ENCODE data around the gene ERVFRD-1. TPM values are rescaled to one million over a fixed set of nuclear protein-coding genes. Genes with fewer than 3 reads are reported as not detected.

Gene ERVFRD-1
- polyA plus RNA-seq (2013, experiment 1 of 2): not detected
- not detected for polyA plus RNA-seq (2013, experiment 2 of 2)

DNA sequence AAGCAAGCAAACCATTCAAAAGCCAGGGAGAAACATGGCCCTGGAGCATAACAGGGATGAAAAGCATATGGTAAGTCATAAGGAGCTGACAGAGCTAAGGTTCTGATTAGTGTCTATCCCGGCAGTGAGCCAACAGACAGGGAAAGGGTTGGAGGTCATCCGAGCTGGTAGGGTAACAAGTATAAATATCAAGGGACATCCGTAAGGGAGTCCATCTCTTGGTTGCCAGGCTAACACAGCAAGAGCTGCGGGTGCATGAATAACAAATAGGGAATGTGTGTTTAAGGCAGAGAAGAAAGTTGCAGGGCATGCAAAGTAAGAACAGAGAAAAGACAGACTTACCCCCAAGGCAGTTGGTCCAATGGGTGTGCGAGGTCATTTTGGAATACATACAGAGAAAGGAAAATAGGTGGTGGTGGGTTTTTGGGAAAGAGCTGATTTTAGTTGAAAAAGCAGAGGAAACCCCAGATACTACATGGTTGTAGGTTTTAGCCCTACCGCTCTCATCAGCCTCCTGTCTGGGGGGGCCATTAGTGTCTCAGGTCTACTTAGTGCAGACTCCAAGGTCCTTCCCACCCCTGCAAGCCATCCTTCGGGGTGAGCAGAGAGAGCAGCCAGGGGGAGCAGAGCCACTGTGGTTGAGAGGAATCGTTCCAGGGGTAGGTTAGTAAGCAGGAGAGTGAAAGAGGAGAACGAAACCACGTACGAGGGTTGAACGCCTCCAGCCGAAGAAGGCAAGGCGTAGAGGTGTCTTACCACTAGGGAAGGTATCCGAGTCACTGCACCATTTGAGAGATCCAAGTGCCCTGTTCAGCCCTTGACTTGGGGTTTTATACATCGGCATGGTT is at the start of gene ERVFRD-1:
ERVFRD-1 (minus strand) TSS at position 805 of the 848 bp plus-strand sequence. CDS start 6,415 bp downstream, outside the sequence.
- Histone ChIP-seq H3K4me3 (ENCODE audit: low read length) (no peak within 1 kb of the TSS), H3K27ac (ENCODE audit: low read depth, low read length) (no peak within 1 kb of the TSS), H3K27me3 (ENCODE audit: insufficient read depth, low read length) (no peaks in the 10 kb centered on the region), H3K9me3 (ENCODE audit: insufficient read depth, low read depth, low read length) (no peaks in the 10 kb centered on the region), H3K36me3 (ENCODE audit: insufficient read depth, low read length) (no peaks in the 10 kb centered on the region), H3K9ac (ENCODE audit: low read depth, low read length) (no peak within 1 kb of the TSS), H3K4me1 (ENCODE audit: insufficient read depth, low read length) (peaks cover 21% of the 10 kb centered on the region; the same call in 1 of the 2 replicates)
- 91% methylated on average over 16 of the region's 16 CpGs for WGBS

DNA sequence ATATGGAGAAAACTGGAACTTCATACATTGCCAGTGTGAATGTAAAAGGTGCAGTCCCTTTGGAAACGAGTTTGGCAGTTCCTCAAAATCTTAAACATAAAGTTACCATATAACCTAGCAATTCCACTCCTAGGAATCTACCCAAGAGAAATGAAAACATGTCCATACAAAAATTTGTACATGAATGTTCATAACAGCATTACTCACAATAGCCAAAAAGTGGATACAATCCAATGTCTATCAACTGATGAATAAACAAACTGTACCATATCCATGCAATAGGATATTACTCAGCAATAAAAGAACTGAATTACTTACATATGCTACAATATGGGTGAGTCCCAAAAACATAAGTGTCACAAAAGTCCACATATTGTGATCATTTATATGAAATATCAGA is 48.7 kb upstream of the ERVFRD-1 start:
- H3K27ac ChIP-seq (ENCODE audit: low read depth, low read length): no peak overlapping the region
- WGBS: 82% methylated on average over 1 of the region's 1 CpG
- peaks cover 15% of the 10 kb centered on the region; the same call in 1 of the 2 replicates for H3K4me1 ChIP-seq (ENCODE audit: insufficient read depth, low read length)
- H3K27me3 ChIP-seq (ENCODE audit: insufficient read depth, low read length): no peaks in the 10 kb centered on the region
- no peak overlapping the region for H3K9ac ChIP-seq (ENCODE audit: low read depth, low read length)
- no peak overlapping the region for H3K4me3 ChIP-seq (ENCODE audit: low read length)
- H3K36me3 ChIP-seq (ENCODE audit: insufficient read depth, low read length): no peaks in the 10 kb centered on the region
- no peaks in the 10 kb centered on the region for H3K9me3 ChIP-seq (ENCODE audit: insufficient read depth, low read depth, low read length)

DNA sequence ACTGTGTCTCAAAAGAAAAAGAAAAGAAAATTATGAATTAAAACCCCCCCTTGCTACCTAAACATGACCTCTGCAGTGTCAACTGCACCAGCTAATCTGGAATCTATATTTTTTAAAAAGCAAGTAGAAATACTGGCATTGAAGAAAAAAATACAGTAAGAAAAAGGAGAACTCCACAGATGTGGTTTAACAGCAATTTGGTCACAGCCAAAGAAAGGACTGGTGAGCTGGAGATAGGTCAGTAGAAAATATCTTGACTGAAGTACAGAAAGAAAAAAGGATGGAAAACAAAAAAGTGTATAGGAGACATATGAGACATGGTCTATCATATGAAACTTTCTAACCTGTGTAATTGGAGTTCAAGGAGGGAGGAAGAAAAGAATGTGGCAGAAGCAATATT is 44.1 kb upstream of the ERVFRD-1 start:
- Histone ChIP-seq H3K36me3 (ENCODE audit: insufficient read depth, low read length) (no peaks in the 10 kb centered on the region), H3K4me1 (ENCODE audit: insufficient read depth, low read length) (peaks cover 20% of the 10 kb centered on the region), H3K27me3 (ENCODE audit: insufficient read depth, low read length) (no peaks in the 10 kb centered on the region), H3K4me3 (ENCODE audit: low read length) (no peak overlapping the region), H3K27ac (ENCODE audit: low read depth, low read length) (no peak overlapping the region), H3K9me3 (ENCODE audit: insufficient read depth, low read depth, low read length) (no peaks in the 10 kb centered on the region), H3K9ac (ENCODE audit: low read depth, low read length) (no peak overlapping the region)

DNA sequence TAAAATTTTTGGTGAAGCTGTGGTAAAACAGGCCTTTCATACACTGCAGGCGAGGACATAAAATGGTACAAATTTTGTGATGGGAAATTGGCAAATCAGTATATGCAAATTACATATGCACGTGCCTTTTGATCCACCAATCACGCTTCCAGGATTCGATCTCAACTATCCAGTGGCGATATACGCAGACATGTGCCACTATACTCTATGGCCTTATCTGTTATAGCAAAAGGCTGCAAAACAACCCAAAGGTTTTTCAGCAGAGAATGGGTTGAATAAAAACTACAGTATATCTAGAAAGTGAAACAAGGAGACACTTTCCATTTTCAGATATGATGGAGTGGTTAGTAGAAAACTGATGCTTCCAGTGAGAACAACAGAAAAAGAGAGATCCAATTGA is 41.9 kb upstream of the ERVFRD-1 start:
- no peaks in the 10 kb centered on the region for H3K36me3 ChIP-seq (ENCODE audit: insufficient read depth, low read length)
- H3K27ac ChIP-seq (ENCODE audit: low read depth, low read length): no peak overlapping the region
- peaks cover 21% of the 10 kb centered on the region for H3K4me1 ChIP-seq (ENCODE audit: insufficient read depth, low read length)
- no peaks in the 10 kb centered on the region for H3K9me3 ChIP-seq (ENCODE audit: insufficient read depth, low read depth, low read length)
- no peaks in the 10 kb centered on the region for H3K27me3 ChIP-seq (ENCODE audit: insufficient read depth, low read length)
- H3K4me3 ChIP-seq (ENCODE audit: low read length): no peak overlapping the region
- WGBS: 95% methylated on average over 6 of the region's 6 CpGs
- H3K9ac ChIP-seq (ENCODE audit: low read depth, low read length): no peak overlapping the region

GRCh38 chr6:11152581-11152980 is 41.1 kb upstream of the ERVFRD-1 start:
- Histone ChIP-seq H3K9me3 (ENCODE audit: insufficient read depth, low read depth, low read length) (no peaks in the 10 kb centered on the region), H3K4me1 (ENCODE audit: insufficient read depth, low read length) (peaks cover 21% of the 10 kb centered on the region), H3K9ac (ENCODE audit: low read depth, low read length) (no peak overlapping the region), H3K36me3 (ENCODE audit: insufficient read depth, low read length) (no peaks in the 10 kb centered on the region), H3K27me3 (ENCODE audit: insufficient read depth, low read length) (no peaks in the 10 kb centered on the region), H3K27ac (ENCODE audit: low read depth, low read length) (no peak overlapping the region), H3K4me3 (ENCODE audit: low read length) (no peak overlapping the region)

- WGBS: 95% methylated on average over 1 of the region's 1 CpG
- no peak overlapping the region for H3K9ac ChIP-seq (ENCODE audit: low read depth, low read length)
- no peaks in the 10 kb centered on the region for H3K9me3 ChIP-seq (ENCODE audit: insufficient read depth, low read depth, low read length)
Observed at GRCh38 chr6:11151488-11151887, 40.0 kb upstream of the ERVFRD-1 start.

DNA sequence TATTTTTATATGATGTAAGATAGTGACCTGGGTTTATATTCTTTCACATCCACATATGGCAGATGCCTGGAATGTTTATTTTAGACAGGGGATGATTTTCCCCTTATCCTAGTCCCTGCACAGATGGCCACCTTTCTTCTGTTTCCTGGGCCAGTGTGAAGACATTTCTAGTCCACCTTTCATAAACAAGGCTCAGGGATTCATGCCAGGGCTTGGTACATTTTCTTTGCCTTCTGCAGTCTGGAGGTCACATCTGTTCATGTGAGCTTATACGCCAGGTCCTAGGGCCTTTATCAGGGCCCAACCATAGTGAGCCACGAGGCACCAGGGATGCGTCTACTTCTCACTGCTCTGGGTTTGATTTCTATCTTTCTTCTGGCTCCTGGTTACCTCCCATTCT is 38.0 kb upstream of the ERVFRD-1 start:
- WGBS: 94% methylated on average over 3 of the region's 3 CpGs
- H3K9me3 ChIP-seq (ENCODE audit: insufficient read depth, low read depth, low read length): no peaks in the 10 kb centered on the region
- no peaks in the 10 kb centered on the region for H3K36me3 ChIP-seq (ENCODE audit: insufficient read depth, low read length)
- no peaks in the 10 kb centered on the region for H3K27me3 ChIP-seq (ENCODE audit: insufficient read depth, low read length)
- H3K4me1 ChIP-seq (ENCODE audit: insufficient read depth, low read length): peaks cover 23% of the 10 kb centered on the region
- H3K27ac ChIP-seq (ENCODE audit: low read depth, low read length): no peak overlapping the region
- H3K9ac ChIP-seq (ENCODE audit: low read depth, low read length): no peak overlapping the region
- H3K4me3 ChIP-seq (ENCODE audit: low read length): no peak overlapping the region

More at GRCh38 chr6:11151488-11151887, 40.0 kb upstream of the ERVFRD-1 start:
- H3K27ac ChIP-seq (ENCODE audit: low read depth, low read length): no peak overlapping the region
- H3K4me1 ChIP-seq (ENCODE audit: insufficient read depth, low read length): peaks cover 21% of the 10 kb centered on the region
- H3K27me3 ChIP-seq (ENCODE audit: insufficient read depth, low read length): no peaks in the 10 kb centered on the region
- H3K4me3 ChIP-seq (ENCODE audit: low read length): no peak overlapping the region
- no peaks in the 10 kb centered on the region for H3K36me3 ChIP-seq (ENCODE audit: insufficient read depth, low read length)

GRCh38 chr6:11146117-11146826 is 34.7 kb upstream of the ERVFRD-1 start:
- no peak overlapping the region for H3K4me3 ChIP-seq (ENCODE audit: low read length)
- H3K36me3 ChIP-seq (ENCODE audit: insufficient read depth, low read length): no peaks in the 10 kb centered on the region
- H3K9me3 ChIP-seq (ENCODE audit: insufficient read depth, low read depth, low read length): no peaks in the 10 kb centered on the region
- H3K27me3 ChIP-seq (ENCODE audit: insufficient read depth, low read length): no peaks in the 10 kb centered on the region
- no peak overlapping the region for H3K9ac ChIP-seq (ENCODE audit: low read depth, low read length)
- H3K27ac ChIP-seq (ENCODE audit: low read depth, low read length): no peak overlapping the region
- peaks cover 12% of the 10 kb centered on the region for H3K4me1 ChIP-seq (ENCODE audit: insufficient read depth, low read length)
- WGBS: 86% methylated on average over 4 of the region's 4 CpGs

- H3K36me3 ChIP-seq (ENCODE audit: insufficient read depth, low read length): no peaks in the 10 kb centered on the region
- no peak overlapping the region for H3K4me3 ChIP-seq (ENCODE audit: low read length)
- H3K27me3 ChIP-seq (ENCODE audit: insufficient read depth, low read length): no peaks in the 10 kb centered on the region
- WGBS: 37% methylated on average over 6 of the region's 6 CpGs
- H3K4me1 ChIP-seq (ENCODE audit: insufficient read depth, low read length): peaks cover 4% of the 10 kb centered on the region; the same call in 1 of the 2 replicates
- H3K27ac ChIP-seq (ENCODE audit: low read depth, low read length): no peak overlapping the region
- no peaks in the 10 kb centered on the region for H3K9me3 ChIP-seq (ENCODE audit: insufficient read depth, low read depth, low read length)
- H3K9ac ChIP-seq (ENCODE audit: low read depth, low read length): no peak overlapping the region
Observed at GRCh38 chr6:11144393-11144851, 32.9 kb upstream of the ERVFRD-1 start.

DNA sequence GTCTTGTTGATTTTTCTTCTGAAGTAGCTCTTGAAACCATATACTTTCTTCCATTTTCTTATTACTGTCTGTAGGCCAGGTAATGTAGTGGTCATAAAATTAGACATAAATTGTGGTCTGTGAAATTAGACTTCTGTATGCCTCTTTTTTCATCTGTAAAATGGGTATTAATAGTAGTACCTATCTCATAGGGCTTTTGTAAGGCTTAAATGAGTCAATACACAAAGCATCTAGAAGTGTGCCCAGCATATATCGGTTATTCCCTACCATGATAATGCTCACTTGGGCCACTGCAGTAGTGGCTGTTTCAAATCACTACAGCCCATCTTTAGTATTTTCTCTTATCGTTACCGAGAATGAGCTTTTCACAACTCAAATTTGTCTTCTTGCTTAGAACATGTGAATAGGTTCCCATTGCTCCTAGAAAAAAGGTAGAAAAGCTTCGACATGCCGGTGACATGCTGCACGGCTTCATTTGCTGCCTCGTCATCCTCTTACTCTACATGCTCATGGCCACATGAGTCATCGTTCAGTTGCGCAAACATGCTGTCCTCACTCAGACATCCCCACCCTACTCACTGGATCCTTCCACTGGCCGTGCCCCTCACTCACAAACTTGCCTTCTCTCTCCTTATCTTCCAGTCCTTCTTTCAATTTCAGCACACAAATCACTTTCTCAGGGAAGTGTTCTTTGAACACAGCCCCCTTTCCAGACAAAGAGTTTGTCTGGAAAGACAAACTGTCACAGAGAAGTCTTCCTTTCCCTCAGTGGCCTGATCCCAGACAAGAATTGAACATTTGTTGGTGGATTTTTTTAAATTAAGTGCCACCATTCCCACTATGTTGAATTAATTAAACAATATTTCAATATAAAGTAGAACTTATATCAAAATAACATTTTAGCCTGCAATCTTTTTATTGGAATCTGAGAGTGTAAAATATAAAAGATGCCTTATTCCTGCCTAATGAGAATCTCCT is 32.2 kb upstream of the ERVFRD-1 start:
- Histone ChIP-seq H3K36me3 (ENCODE audit: insufficient read depth, low read length) (no peaks in the 10 kb centered on the region), H3K27me3 (ENCODE audit: insufficient read depth, low read length) (no peaks in the 10 kb centered on the region), H3K9me3 (ENCODE audit: insufficient read depth, low read depth, low read length) (no peaks in the 10 kb centered on the region), H3K27ac (ENCODE audit: low read depth, low read length) (no peak overlapping the region), H3K4me3 (ENCODE audit: low read length) (no peak overlapping the region), H3K4me1 (ENCODE audit: insufficient read depth, low read length) (peaks cover 4% of the 10 kb centered on the region; the same call in 1 of the 2 replicates), H3K9ac (ENCODE audit: low read depth, low read length) (no peak overlapping the region)
- WGBS: 92% methylated on average over 10 of the region's 10 CpGs

All from HUES64 (cell line).